HCT116 (cell line): ENCODE measurements around the gene IRF4. TPM values are rescaled to one million over a fixed set of nuclear protein-coding genes. Genes with fewer than 3 reads are reported as not detected.

ENCODE experiments used
- ATAC-seq: fragments of 200-7000 bp; cut with Tn5 transposase; 2 replicates; pipeline ENCODE4 v1.9.1; 2020; ENCODE audit warnings: mild to moderate bottlenecking, moderate library complexity
- BruUV-seq: library from RNA; stranded (reverse); fragments of 400-500 nt; replicated peaks from 2 replicates; lab custom pipeline; 2021; lab: Mats Ljungman, UMichigan
- CTCF ChIA-PET: fragments of 300-600 bp; sonication (Branson Sonifier 250); formaldehyde crosslinking; loops from one replicate; lab custom pipeline; 2021; ENCODE audit warnings: antibody characterized with exemption; lab: Charles Lee
- POLR2A ChIA-PET: fragments of 300-600, 350-600 bp; sonication (Branson Sonifier 250); formaldehyde crosslinking; loops from one replicate; lab custom pipeline; 2021; ENCODE audit warnings: antibody characterized with exemption; lab: Charles Lee
- RAD21 ChIA-PET, 2 experiments: fragments of 300-600 bp; sonication (Branson Sonifier 250); formaldehyde crosslinking; loops; one replicate each; lab custom pipeline; 2023; ENCODE audit warnings: low total read pairs in 2 of 2; ENCODE audit not compliant: uncharacterized antibody in 2 of 2, unreplicated experiment in 2 of 2, low non-redundant PET in 1 of 2; lab: Charles Lee
- DNase-seq: peaks from one replicate; pipeline ENCODE4 v3.0.0-alpha.2; 2010; ENCODE audit warnings: low read depth, low spot score
- H2AFZ ChIP-seq: fragments of 200-600 bp; shearing (Covaris generic), sonication (generic); 2 replicates; pipeline ENCODE4 v1.6.1; 2017; ENCODE audit warnings: low read depth, mixed run types, mixed read lengths, antibody characterized with exemption, low read length; ENCODE audit not compliant: poor library complexity, severe bottlenecking
- H3K27ac ChIP-seq: 2 replicates; pipeline ENCODE4 v1.5.1; 2012; ENCODE audit warnings: low read depth, low read length
- H3K27me3 ChIP-seq: fragments of 200-600 bp; sonication (generic); 2 replicates; pipeline ENCODE4 v1.6.1; 2016; ENCODE audit warnings: mixed run types, low read length, mixed read lengths; ENCODE audit not compliant: insufficient read depth
- H3K36me3 ChIP-seq, 2 experiments: fragments of 200-500 bp in 1 of 2; fragments of 200-600 bp in 1 of 2; sonication (Bioruptor generic) in 1 of 2; sonication (generic) in 1 of 2; 2 replicates each; pipeline versions ENCODE4 v1.5.1 to v1.6.1; 2014 to 2016; ENCODE audit warnings: low read length in 2 of 2, inconsistent platforms in 1 of 2, mixed read lengths in 1 of 2, mixed run types in 1 of 2; ENCODE audit not compliant: insufficient read depth in 2 of 2, control insufficient read depth in 1 of 2
- H3K4me1 ChIP-seq, 2 experiments: fragments of 200-600 bp in 1 of 2; sonication (generic) in 1 of 2; 2 replicates each; pipeline versions ENCODE4 v1.5.1 to v1.6.1; 2012 to 2017; ENCODE audit warnings: low read length in 2 of 2, inconsistent platforms in 1 of 2, mild to moderate bottlenecking in 1 of 2, mixed read lengths in 1 of 2, mixed run types in 1 of 2, moderate library complexity in 1 of 2; ENCODE audit not compliant: insufficient read depth in 2 of 2, control insufficient read depth in 1 of 2
- H3K4me2 ChIP-seq: fragments of 200-600 bp; sonication (generic); 2 replicates; pipeline ENCODE4 v1.6.1; 2017; ENCODE audit warnings: mixed run types, low read length, mixed read lengths
- H3K4me3 ChIP-seq, 2 experiments: fragments of 200-600 bp in 1 of 2; sonication (generic) in 1 of 2; replicated peaks in 1 of 2; 2 replicates each; pipeline ENCODE4 v1.5.1; 2011 to 2016; ENCODE audit warnings: low read length in 2 of 2, control low read depth in 1 of 2, low read depth in 1 of 2, mild to moderate bottlenecking in 1 of 2, mixed read lengths in 1 of 2, mixed run types in 1 of 2
- H3K79me2 ChIP-seq: fragments of 200-600 bp; sonication (generic); 2 replicates; pipeline ENCODE4 v1.6.1; 2017; ENCODE audit warnings: mild to moderate bottlenecking, mixed run types, low read length, moderate library complexity, mixed read lengths; ENCODE audit not compliant: insufficient read depth
- H3K9ac ChIP-seq: fragments of 200-600 bp; sonication (generic); 2 replicates; pipeline ENCODE4 v1.6.1; 2016; ENCODE audit warnings: low read length, mixed read lengths
- H3K9me2 ChIP-seq: fragments of 200-600 bp; sonication (generic), shearing (Covaris generic); 2 replicates; pipeline ENCODE4 v1.6.1; 2017; ENCODE audit warnings: mixed run types, mild to moderate bottlenecking, moderate library complexity; ENCODE audit not compliant: insufficient read depth
- H3K9me3 ChIP-seq, 2 experiments: fragments of 200-500 bp in 1 of 2; fragments of 200-600 bp in 1 of 2; sonication (Bioruptor generic) in 1 of 2; sonication (generic) in 1 of 2; 2 replicates each; pipeline ENCODE4 v1.6.1; 2014 to 2017; ENCODE audit warnings: low read length in 2 of 2, mixed read lengths in 2 of 2, inconsistent platforms in 1 of 2, low read depth in 1 of 2, mild to moderate bottlenecking in 1 of 2, mixed run types in 1 of 2, moderate library complexity in 1 of 2; ENCODE audit not compliant: control insufficient read depth in 1 of 2, insufficient read depth in 1 of 2
- H4K20me1 ChIP-seq: fragments of 200-600 bp; sonication (generic), shearing (Covaris generic); 2 replicates; pipeline ENCODE4 v1.6.1; 2017; ENCODE audit warnings: mixed run types, mild to moderate bottlenecking, moderate library complexity; ENCODE audit not compliant: insufficient read depth
- ATF3 ChIP-seq: IDR thresholded peaks from 2 replicates; pipeline ENCODE4 v1.6.1; 2012
- CBX3 ChIP-seq: IDR thresholded peaks from 2 replicates; pipeline ENCODE4 v1.6.1; 2012; ENCODE audit warnings: low read depth
- EGR1 ChIP-seq: IDR thresholded peaks from 2 replicates; pipeline ENCODE4 v1.6.1; 2012; ENCODE audit warnings: low read depth
- ELF1 ChIP-seq: IDR thresholded peaks from 2 replicates; pipeline ENCODE4 v1.6.1; 2012; ENCODE audit warnings: low read depth, borderline replicate concordance
- FOSL1 ChIP-seq: IDR thresholded peaks from 2 replicates; pipeline ENCODE4 v1.6.1; 2012; ENCODE audit warnings: low read depth
- POLR2A ChIP-seq: IDR thresholded peaks from 2 replicates; pipeline ENCODE4 v1.7.0; 2011; ENCODE audit warnings: borderline replicate concordance; ENCODE audit not compliant: insufficient read depth, insufficient read length; ENCODE audit errors: extremely low read depth
- POLR2AphosphoS5 ChIP-seq: IDR thresholded peaks from 2 replicates; pipeline ENCODE4 v1.6.1; 2011; ENCODE audit warnings: mild to moderate bottlenecking, low read depth, low read length, moderate library complexity
- RAD21 ChIP-seq: IDR thresholded peaks from 2 replicates; pipeline ENCODE4 v1.6.1; 2012; ENCODE audit warnings: low read depth, mild to moderate bottlenecking
- SIN3A ChIP-seq: IDR thresholded peaks from 2 replicates; pipeline ENCODE4 v1.6.1; 2012; ENCODE audit warnings: low read depth
- TCF7L2 ChIP-seq: IDR thresholded peaks from 2 replicates; pipeline ENCODE4 v1.7.0; 2011; ENCODE audit warnings: borderline replicate concordance, inconsistent platforms; ENCODE audit not compliant: insufficient read depth, insufficient read length; ENCODE audit errors: extremely low read depth
- ZBTB33 ChIP-seq: IDR thresholded peaks from 2 replicates; pipeline ENCODE4 v1.6.1; 2011; ENCODE audit warnings: mild to moderate bottlenecking, low read length, moderate library complexity; ENCODE audit not compliant: insufficient replicate concordance; ENCODE audit errors: extremely low read depth
- intact Hi-C: fragments of 100-400 bp; cut with micrococcal nuclease; formaldehyde crosslinking; loops from 2 replicates; pipeline ENCODE4 v1.10.0; 2022
- total RNA-seq: library from RNA; stranded (reverse); gene quantifications from one replicate; pipeline ENCODE4 v1.2.1, GENCODE V29; 2021; ENCODE audit not compliant: unreplicated experiment

Gene IRF4
- total RNA-seq, 1 experiment from 2014 or later: 1.2 TPM

- TF ChIP-seq ELF1 (no peak), EGR1 (no peak), ZBTB33 (no peak), ATF3 (no peak), FOSL1 (no peak), RAD21 (no peak)
Measured at GRCh38 chr6:414447-414846, 22.9 kb downstream of the IRF4 start (continued).

- Histone ChIP-seq H3K9me2 (no peaks in the 10 kb centered on the region), H3K79me2 (no peaks in the 10 kb centered on the region), H3K4me1 (no peaks in the 10 kb centered on the region), H3K27ac (no peak overlapping the region), H4K20me1 (no peaks in the 10 kb centered on the region), H3K9ac (no peak overlapping the region), H3K4me3 (no peak overlapping the region), H2AFZ (no peak overlapping the region), H3K4me2 (no peak overlapping the region), H3K36me3 (no peaks in the 10 kb centered on the region), H3K27me3 (peaks cover 24% of the 10 kb centered on the region; the same call in 1 of the 2 replicates), H3K9me3 (no peaks in the 10 kb centered on the region)
- no peak for TF ChIP-seq TCF7L2
- no peak for TF ChIP-seq SIN3A
- no peak for TF ChIP-seq CBX3
- no peak for TF ChIP-seq POLR2A
- TF ChIP-seq POLR2AphosphoS5: no peak
- no peak for TF ChIP-seq ZBTB33
- BruUV-seq: no TSS peak
- intact Hi-C loops: no loop called here
- ChIA-PET CTCF (no interaction called here), RAD21 (no interaction called here), POLR2A (no interaction called here)
- DNase-seq: no peak
- no peak for ATAC-seq
Measured at GRCh38 chr6:415087-415486, 23.5 kb downstream of the IRF4 start.
